Measurements from ENCODE around the gene RBM20. TPM values are rescaled to one million over a fixed set of nuclear protein-coding genes. Genes with fewer than 3 reads are reported as not detected.

RBM20 gene
- total and polyA plus RNA-seq, 2 of the 13 experiments (the other 11 are each of a cell fraction or from before 2014, with no cell fraction given): 0.02 to 0.22 TPM

DNA sequence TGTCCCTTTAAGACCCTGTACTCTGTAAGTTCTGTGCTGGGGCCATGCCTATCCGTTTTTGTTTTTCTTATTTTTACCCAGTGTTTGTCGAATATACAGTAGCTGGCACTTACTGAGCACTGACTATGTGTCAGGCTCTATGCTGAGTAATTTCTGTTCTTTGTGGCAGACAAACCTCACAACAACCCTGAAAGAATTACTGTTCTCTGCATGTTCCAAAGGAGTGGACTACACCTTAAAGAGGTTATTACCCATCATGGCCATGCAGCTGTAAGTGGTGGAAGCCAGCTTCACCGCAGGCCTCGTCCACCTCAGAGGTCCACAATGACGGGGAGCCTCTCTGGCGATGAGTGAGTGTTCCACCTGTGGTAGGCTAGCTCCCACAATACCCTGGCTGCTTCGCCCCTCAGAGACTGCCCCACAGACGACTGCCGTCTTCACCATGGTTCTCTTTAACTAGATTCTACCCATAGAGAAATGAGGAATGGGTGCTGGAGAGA, 30.1 kb upstream of the RBM20 start:
- H3K4me1 ChIP-seq (ENCODE audit: insufficient read depth, low read length): no peaks in the 10 kb centered on the region
- no peaks in the 10 kb centered on the region for H3K9me3 ChIP-seq (ENCODE audit: low read length)
- FAIRE-seq (no peak), ATAC-seq (no peak), DNase-seq (ENCODE audit: low spot score) (no peak)
- intact Hi-C loops (cut with micrococcal nuclease; ENCODE audit: unreplicated experiment): loop anchor here (5.0 kb wide), 1 partner anchor 1663 kb away; no protein-coding TSS in a partner anchor
- H3K9ac ChIP-seq (ENCODE audit: insufficient read depth, low read depth, low read length): no peak overlapping the region
- no peaks in the 10 kb centered on the region; a peak in 1 of 5 replicates for H3K27me3 ChIP-seq (ENCODE audit: control insufficient read depth in 1 of 2, insufficient read depth in 2 of 2, low read length in 2 of 2)
- POLR2A ChIA-PET: no interaction called here
- CTCF ChIA-PET (ENCODE audit: low intra/inter-chr PET ratio, low total read pairs): no interaction called here
- TF ChIP-seq NFE2L1 (CRISPR knock-in tag; IDR thresholded peaks at IDR 0.05; ENCODE audit: borderline replicate concordance) (no peak), RARG (CRISPR knock-in tag; IDR thresholded peaks at IDR 0.05; ENCODE audit: low read depth) (no peak), ZNF34 (CRISPR knock-in tag; IDR thresholded peaks at IDR 0.05; ENCODE audit: borderline replicate concordance) (no peak), E2F2 (CRISPR knock-in tag; IDR thresholded peaks at IDR 0.05; ENCODE audit: borderline replicate concordance) (no peak), CHD4 (IDR thresholded peaks at IDR 0.05; ENCODE audit: borderline replicate concordance, low read length) (no peak)
- H3K4me3 ChIP-seq (replicated peaks in 1 of 3; ENCODE audit: insufficient read depth in 1 of 3, low read depth in 2 of 3, low read length in 3 of 3): no peak overlapping the region
- no peak overlapping the region for H2AFZ ChIP-seq (ENCODE audit: low read length)
- BruUV-seq (replicated peaks): no TSS peak
- no peaks in the 10 kb centered on the region for H4K20me1 ChIP-seq (ENCODE audit: insufficient read depth, low read length)
- no peak overlapping the region for H3K4me2 ChIP-seq (ENCODE audit: low read depth, low read length)
- no peak overlapping the region for H3K27ac ChIP-seq (ENCODE audit: extremely low read length, insufficient read depth, low read length)
- no peaks in the 10 kb centered on the region for H3K79me2 ChIP-seq (ENCODE audit: insufficient read depth, low read length)
- in situ Hi-C loops (cut with HindIII; ENCODE audit: extremely low pct_ligation_motif_present, low pct_unique_long_range_greater_than_20kb): loop anchor here (5.0 to 25.0 kb wide), 2 partner anchors 58 to 273 kb away; no protein-coding TSS in a partner anchor
- WGBS (ENCODE audit: low lambda C conversion rate): 40% methylated on average over 7 of the region's 9 CpGs
- no peaks in the 10 kb centered on the region for H3K36me3 ChIP-seq (replicated peaks in 1 of 2; ENCODE audit: control insufficient read depth in 1 of 2, insufficient read depth in 2 of 2, low read length in 2 of 2)

GRCh38 chr10:110615057-110615747, 28.9 kb upstream of the RBM20 start:
- no peak for DNase-seq (ENCODE audit: low spot score)
- H2AFZ ChIP-seq (ENCODE audit: low read length): no peak overlapping the region
- no TSS peak for BruUV-seq (replicated peaks)
- WGBS (ENCODE audit: low lambda C conversion rate): 0% methylated on average over 2 of the region's 2 CpGs
- H3K4me1 ChIP-seq (ENCODE audit: insufficient read depth, low read length): no peaks in the 10 kb centered on the region
- no peaks in the 10 kb centered on the region for H3K9me3 ChIP-seq (ENCODE audit: low read length)
- in situ Hi-C loops (cut with HindIII; ENCODE audit: extremely low pct_ligation_motif_present, low pct_unique_long_range_greater_than_20kb): loop anchor here (25.0 kb wide), 1 partner anchor 272 kb away; no protein-coding TSS in a partner anchor
- no peak overlapping the region for H3K4me3 ChIP-seq (replicated peaks in 1 of 3; ENCODE audit: insufficient read depth in 1 of 3, low read depth in 2 of 3, low read length in 3 of 3)
- FAIRE-seq: no peak
- no peaks in the 10 kb centered on the region for H3K27me3 ChIP-seq (ENCODE audit: control insufficient read depth in 1 of 2, insufficient read depth in 2 of 2, low read length in 2 of 2)
- H3K4me2 ChIP-seq (ENCODE audit: low read depth, low read length): no peak overlapping the region
- H4K20me1 ChIP-seq (ENCODE audit: insufficient read depth, low read length): no peaks in the 10 kb centered on the region
- no peak for ATAC-seq
- ChIA-PET POLR2A (no interaction called here), CTCF (ENCODE audit: low intra/inter-chr PET ratio, low total read pairs) (no interaction called here)
- no peaks in the 10 kb centered on the region for H3K36me3 ChIP-seq (replicated peaks in 1 of 2; ENCODE audit: control insufficient read depth in 1 of 2, insufficient read depth in 2 of 2, low read length in 2 of 2)
- H3K27ac ChIP-seq (ENCODE audit: extremely low read length, insufficient read depth, low read length): no peak overlapping the region
- H3K79me2 ChIP-seq (ENCODE audit: insufficient read depth, low read length): no peaks in the 10 kb centered on the region
- no peak overlapping the region for H3K9ac ChIP-seq (ENCODE audit: insufficient read depth, low read depth, low read length)
- intact Hi-C loops (cut with micrococcal nuclease; ENCODE audit: unreplicated experiment): no loop called here
- TF ChIP-seq TBX3 (IDR thresholded peaks at IDR 0.05; ENCODE audit: borderline replicate concordance) (no peak), ZMYM2 (CRISPR knock-in tag; IDR thresholded peaks at IDR 0.05) (no peak), PAWR (CRISPR knock-in tag; IDR thresholded peaks at IDR 0.05; ENCODE audit: borderline replicate concordance) (no peak), ZFAT (CRISPR knock-in tag; conservative IDR thresholded peaks at IDR 0.05) (no peak), NFYC (CRISPR knock-in tag; IDR thresholded peaks at IDR 0.05) (no peak), CHD2 (IDR thresholded peaks at IDR 0.05; ENCODE audit: low read depth, low read length) (no peak), ZFP62 (CRISPR knock-in tag; IDR thresholded peaks at IDR 0.05) (no peak), NPAS2 (CRISPR knock-in tag; IDR thresholded peaks at IDR 0.05; ENCODE audit: borderline replicate concordance) (no peak), E2F1 (CRISPR knock-in tag; IDR thresholded peaks at IDR 0.05) (no peak)
- TF ChIP-seq, protein P1, sequence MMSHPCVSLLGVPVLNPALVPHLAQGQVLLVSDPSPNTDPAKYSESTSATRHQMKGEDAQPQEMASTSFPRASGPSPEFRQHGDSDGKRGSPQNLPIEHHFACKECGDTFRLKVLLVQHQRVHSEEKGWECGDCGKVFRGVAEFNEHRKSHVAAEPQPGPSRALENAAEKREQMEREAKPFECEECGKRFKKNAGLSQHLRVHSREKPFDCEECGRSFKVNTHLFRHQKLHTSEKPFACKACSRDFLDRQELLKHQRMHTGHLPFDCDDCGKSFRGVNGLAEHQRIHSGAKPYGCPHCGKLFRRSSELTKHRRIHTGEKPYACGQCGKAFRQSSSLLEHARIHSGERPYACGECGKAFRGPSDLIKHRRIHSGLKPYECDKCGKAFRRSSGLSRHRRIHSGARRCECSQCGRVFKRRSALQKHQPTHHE (CRISPR knock-in tag; IDR thresholded peaks at IDR 0.05; ENCODE audit: borderline replicate concordance): no peak
